Adipose tissue (tissue), 3 donors: ENCODE results near the gene CLOCK. TPM values are rescaled to one million over a fixed set of nuclear protein-coding genes. Genes with fewer than 3 reads are reported as not detected.

ENCODE experiments used
- H3K27ac ChIP-seq: one replicate; pipeline ENCODE4 v1.5.1; 2013; ENCODE audit warnings: low read depth, low read length
- WGBS, 3 donors: extraction: QIAGEN DNeasy Blood & Tissue Kit; methylation state at CpG; one replicate each; pipeline ENCODE4 v1.1.7; 2013; 5-methylcytosine and 5-hydroxymethylcytosine counted together
- polyA plus RNA-seq, 3 donors: library from polyadenylated mRNA; stranded (reverse); fragments of 200-250 nt; gene quantifications; one replicate each; pipeline ENCODE4 v1.2.3, GENCODE V29; 2013
- donor health status: healthy with polysubstance abuse.
- donor health status: Bipolar disorder and iron deficiency.
- donor health status: healthy.

Gene CLOCK
- polyA plus RNA-seq, 3 donors, result 2.9 to 10.1 (median 8.2) TPM

DNA sequence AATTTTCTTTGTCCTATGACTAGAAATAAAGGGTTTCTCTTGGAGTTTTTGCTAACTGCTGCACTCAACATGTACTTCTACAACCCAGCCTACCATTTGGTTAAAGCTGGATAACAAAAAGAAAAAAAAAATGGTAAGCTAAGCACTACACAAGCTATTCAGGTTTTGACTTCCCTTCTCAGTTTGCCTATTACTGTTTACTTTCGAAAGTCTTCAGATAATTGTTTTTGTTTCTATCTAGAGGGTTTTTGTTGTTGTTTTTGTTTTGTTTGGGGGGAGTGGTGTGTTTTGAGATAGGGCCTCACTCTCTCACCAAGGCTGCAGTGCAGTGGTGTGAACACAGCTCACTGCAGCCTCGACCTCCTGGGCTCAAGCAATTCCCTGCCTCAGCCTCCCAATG, 46.6 kb downstream of the CLOCK start:
- no peak overlapping the region for H3K27ac ChIP-seq
- 95 to 96% (median 96%) methylated on average over 2 of the region's 2 CpGs for WGBS, 3 donors

DNA sequence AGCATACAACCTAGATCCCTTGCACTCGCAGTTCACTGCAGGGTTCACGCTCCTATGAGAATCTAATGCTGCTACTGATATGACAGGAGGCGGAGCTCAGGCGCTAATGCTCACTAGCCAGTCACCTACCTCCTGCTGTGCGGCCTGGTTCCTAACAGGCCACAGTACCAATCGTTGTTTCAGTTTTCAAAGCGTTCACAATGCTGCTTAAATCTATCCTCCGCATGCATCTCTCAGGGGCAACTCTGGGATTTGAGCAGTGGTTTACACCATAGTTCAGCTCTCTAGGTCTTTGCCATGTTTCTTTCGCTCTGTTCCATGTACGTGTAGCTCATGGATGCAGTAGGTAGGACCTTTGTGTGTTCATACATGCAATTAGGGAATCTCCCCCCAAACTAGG, 47.2 kb downstream of the CLOCK start:
- no peak overlapping the region for H3K27ac ChIP-seq
- WGBS, 3 donors, result 93 to 99% (median 96%) methylated on average over 10 of the region's 10 CpGs

DNA sequence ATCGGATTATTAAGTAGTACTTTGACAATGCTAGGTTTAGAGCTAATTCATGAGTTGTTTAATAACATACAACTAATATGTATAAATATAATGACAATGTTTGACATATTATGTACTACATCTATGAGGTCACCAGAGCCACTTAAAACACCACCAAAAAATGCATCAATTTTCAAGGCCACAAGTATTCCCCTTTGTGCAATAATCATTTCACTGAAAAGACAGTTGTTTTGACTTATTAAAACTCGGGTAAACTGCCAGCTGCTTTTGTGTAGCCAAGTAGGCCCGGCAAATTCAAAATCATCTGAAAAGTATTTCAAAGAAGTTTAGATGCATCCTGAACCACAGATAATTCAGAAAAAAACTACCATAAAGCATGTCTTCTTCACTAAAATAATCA, 48.7 kb downstream of the CLOCK start:
- H3K27ac ChIP-seq, result no peak overlapping the region
- WGBS, 3 donors, result 63 to 79% (median 72%) methylated on average over 3 of the region's 3 CpGs

DNA sequence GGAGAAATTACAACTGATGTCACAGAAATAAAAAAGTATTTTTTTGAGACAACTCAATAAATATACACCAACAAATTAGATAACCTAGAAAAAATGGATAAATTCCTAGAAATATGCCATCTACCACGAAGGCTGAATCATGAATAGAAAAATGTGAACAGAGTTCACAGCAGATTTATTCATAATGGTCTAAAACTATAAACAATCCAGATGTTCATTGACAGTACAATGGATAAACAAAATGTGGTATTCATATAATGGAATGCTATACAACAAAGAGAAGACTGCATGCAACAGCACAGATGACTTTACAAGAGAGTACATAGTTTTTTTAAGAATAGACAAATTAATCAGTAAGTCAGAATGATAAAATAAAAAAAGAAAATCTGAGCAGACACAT, 55.2 kb downstream of the CLOCK start:
- no peak overlapping the region for H3K27ac ChIP-seq
- 47 to 87% (median 69%) methylated on average over 1 of the region's 1 CpG for WGBS, 3 donors

DNA sequence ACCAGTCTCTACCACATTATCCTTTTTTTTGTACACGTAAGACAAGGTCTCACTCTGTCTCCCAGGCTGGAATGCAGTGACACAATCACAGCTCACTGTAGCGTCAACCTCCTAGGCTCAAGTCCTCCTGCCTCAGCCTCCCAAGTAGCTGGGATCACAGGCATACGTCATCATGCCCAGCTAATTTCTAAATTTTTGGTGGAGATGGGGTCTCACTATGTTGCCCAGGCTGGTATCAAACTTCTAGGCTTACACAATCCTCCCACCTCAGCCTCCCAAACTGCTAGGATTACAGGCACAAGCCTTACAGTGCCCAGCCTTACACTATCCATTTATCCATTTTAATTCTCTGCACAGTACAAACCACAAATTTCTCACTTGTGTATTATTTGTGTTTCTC, 58.0 kb downstream of the CLOCK start:
- 95 to 100% (median 99%) methylated on average over 3 of the region's 3 CpGs for WGBS, 3 donors
- H3K27ac ChIP-seq, result no peak overlapping the region

DNA sequence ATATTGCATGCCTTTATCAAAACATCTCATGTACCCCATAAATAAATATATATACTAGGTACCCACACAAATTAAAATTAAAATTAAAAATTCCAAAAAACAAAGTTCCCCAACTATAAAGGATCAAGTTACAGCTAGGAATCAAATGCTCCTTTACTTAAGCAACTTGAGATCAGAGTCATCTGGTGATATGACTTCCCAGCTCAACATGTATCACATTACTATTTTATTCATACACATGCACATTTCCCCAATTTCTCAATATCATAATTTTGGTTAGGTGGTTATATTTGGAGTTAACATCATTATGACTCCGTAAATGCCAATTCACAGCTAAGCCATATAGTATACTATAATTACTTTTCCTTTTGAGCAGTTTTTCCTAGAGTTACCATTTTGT, 60.9 kb downstream of the CLOCK start:
- WGBS, 3 donors, result 97 to 100% (median 100%) methylated on average over 1 of the region's 1 CpG

DNA sequence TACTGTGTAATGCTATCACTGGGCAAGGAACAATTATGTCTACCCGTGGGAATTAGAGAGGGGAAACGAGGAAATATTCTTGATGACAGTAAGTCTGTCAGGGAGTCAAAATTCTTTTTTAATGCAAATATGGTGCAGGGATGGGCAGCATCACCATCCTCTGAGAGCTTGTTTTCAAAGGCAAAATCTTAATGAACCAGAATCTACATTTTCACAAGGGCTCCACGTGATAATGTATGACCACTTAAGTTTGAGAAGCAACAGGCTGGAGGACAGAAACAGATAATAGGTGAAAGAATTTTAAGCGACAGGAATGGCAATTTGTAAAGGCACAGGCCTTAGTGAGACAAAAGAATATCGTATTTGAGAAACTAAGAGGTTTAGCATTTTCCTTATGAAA, 63.4 kb downstream of the CLOCK start:
- H3K27ac ChIP-seq, result no peak overlapping the region
- WGBS, 3 donors, result 82 to 85% (median 84%) methylated on average over 5 of the region's 5 CpGs

More for the DNA sequence above, 60.9 kb downstream of the CLOCK start:
- no peak overlapping the region for H3K27ac ChIP-seq

DNA sequence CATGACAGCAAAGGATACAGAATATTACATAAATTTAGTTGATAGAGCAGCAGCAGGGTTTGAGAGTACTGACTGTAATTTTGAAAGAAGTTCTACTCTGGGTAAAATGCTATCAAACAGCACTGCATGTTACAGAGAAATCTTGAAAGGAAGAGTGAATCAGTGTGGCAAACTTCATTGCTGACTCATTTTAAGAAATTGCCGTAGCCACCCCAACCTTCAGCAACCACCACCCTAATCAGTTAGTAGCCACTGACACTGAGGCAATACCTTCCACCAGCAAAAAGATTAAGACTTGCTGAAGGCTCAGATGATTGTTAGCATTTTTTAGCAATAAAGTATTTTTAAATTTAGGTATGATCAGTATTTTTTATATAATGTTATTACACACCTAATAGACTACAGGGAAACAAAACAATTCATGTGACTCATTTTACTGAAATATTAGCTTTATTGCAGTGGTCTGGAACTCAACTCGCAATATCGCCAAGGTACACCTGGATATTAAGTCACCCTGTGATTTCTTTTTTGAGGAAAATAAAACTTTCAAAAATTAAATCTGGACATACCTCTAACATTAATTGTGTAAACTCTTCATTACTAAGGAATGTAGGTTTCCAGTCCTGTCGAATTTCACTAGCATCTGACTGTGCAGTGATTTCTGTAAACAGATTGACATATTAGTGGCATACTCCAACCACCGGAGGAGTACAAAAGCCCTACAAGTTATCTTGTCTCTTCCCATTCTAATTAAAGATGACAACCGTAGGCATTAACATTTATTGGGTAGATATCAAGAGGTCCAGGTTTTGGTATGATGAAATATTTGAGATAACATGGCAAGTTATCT, 71.1 kb downstream of the CLOCK start:
- H3K27ac ChIP-seq, result no peak overlapping the region
- WGBS, 3 donors, result 88 to 96% (median 95%) methylated on average over 6 of the region's 6 CpGs

DNA sequence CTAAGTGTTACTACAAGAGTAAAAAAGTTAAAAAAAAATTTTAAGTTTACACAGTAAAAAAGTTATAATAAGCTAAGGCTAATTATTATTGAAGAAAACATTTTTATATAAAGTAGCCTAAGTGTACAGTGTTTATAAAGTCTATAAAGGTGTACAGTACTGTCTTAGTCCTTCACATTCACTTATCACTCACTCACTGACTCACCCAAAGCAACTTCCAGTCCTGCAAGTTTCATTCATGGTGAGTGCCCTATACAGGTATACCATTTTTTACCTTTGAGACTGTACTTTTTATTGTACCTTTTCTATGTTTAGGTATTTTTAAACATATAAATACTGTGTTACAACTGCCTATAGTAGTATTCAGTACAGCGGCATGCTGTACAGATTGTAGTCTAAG, 76.7 kb downstream of the CLOCK start:
- WGBS, 3 donors, result 96 to 100% (median 99%) methylated on average over 1 of the region's 1 CpG
- no peak overlapping the region for H3K27ac ChIP-seq

DNA sequence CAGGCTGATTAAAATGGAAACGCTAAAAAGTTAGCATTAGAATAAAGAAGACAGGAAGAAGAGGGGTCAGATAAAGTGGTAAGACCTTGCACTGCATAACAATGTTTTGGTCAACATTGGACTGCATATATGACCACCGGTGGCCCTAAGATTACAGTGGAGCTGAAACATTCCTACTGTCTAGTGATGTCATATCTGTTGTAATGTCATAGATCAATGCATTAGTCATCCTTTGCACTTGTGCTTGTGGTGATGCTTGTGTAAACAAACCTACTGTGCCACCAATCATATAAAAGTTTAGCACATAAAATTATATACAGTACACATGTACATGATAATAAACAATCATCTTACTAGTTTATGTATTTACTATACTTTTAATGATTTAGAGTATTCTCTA, 78.0 kb downstream of the CLOCK start:
- H3K27ac ChIP-seq, result no peak overlapping the region
- WGBS, 3 donors, result 87 to 93% (median 90%) methylated on average over 2 of the region's 2 CpGs

DNA sequence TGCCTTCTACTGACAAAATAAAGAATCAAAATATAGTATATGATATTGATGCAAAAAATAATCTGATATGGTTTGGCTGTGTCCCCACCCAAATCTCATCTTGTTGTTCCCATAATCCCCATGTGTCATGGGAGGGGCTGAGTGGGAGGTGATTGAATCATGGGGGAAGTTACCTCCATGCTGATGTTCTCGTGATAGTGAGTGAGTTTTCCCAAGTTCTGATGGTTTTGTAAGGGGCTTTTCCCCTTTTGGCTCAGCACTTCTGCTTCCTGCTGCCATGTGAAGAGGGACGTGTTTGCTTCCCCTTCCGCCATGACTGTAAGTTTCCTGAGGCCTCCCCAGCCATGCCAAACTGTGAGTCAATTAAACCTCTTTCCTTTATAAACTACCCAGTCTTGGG, 80.7 kb downstream of the CLOCK start:
- 72 to 96% (median 73%) methylated on average over 3 of the region's 3 CpGs for WGBS, 3 donors
- H3K27ac ChIP-seq, result no peak overlapping the region

DNA sequence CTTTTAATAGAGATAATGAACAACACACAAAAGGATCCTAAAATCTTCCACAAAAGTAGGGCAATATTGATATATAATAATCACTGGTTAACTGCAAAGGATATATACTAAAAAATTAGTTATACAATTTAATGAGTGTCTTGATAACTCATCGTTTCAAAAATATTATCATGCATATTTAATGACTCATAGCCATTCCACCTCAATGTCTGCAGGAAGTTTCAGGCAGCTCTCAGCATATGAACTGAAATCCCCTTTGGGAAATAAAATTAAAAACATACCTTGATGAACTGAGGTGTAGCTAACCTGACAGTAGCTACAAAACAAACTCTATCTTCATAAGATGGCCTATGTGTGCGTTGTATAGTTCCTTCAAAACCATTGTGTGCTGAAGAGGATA, 88.1 kb downstream of the CLOCK start:
- 84 to 93% (median 86%) methylated on average over 2 of the region's 2 CpGs for WGBS, 3 donors
- H3K27ac ChIP-seq, result no peak overlapping the region

DNA sequence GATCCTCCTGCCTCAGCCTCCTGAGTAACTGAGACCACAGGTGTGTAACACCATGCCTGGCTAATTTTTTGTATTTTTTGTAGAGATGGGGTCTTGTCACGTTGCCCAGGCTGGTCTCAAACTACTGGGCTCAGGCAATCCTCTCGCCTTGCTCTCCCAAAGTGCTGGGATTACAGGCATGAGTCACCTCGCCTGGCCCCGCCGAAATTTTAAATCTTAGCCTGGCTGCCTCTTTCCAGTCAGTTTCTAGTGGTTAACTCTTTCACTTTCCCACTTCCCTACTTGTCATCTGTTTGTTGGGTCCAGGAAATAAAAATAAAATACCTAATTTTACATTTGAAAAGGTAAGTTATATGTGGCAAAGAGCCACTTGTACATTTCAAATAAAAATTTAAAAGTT, 88.5 kb downstream of the CLOCK start:
- H3K27ac ChIP-seq, result no peak overlapping the region
- 80 to 92% (median 81%) methylated on average over 5 of the region's 5 CpGs for WGBS, 3 donors

DNA sequence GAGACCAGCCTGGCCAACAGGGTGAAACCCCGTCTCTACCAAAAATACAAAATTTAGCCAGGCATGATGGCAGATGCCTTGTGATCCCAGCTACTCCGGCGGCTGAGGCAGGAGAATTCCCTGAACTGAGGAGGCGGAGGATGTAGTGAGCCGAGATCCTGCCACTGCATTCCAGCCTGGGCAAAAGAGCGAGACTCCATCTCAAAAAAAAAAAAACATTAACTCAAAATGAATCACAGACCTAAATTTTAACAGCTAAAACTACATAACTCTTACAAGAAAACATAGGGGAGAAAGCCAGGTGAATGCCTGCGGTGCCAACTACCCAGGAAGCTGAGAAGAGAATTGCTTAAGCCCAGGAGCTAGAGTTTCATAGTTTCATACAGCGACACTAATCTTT, 96.1 kb downstream of the CLOCK start:
- 88 to 99% (median 88%) methylated on average over 8 of the region's 8 CpGs for WGBS, 3 donors
- no peak overlapping the region for H3K27ac ChIP-seq

DNA sequence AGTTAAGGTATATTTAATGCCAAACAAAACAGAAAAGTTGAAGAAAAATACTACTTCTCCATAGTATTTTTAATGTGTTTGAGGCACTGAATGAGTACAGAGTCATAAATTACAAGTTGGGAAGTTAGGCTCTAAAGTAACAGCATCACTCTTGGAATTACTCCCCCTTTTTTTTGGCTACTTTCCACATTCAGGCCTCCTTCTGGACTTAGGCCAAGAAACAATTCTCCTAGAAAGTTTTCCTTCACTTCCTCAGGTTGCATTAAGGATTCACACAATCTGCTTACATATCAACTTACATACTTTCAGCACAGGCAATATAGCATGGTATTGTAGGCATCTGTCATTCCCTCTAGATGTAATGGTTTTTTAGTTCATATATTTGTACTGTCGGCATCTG, 98.9 kb downstream of the CLOCK start:
- no peak overlapping the region for H3K27ac ChIP-seq
- 72 to 84% (median 74%) methylated on average over 1 of the region's 1 CpG for WGBS, 3 donors

DNA sequence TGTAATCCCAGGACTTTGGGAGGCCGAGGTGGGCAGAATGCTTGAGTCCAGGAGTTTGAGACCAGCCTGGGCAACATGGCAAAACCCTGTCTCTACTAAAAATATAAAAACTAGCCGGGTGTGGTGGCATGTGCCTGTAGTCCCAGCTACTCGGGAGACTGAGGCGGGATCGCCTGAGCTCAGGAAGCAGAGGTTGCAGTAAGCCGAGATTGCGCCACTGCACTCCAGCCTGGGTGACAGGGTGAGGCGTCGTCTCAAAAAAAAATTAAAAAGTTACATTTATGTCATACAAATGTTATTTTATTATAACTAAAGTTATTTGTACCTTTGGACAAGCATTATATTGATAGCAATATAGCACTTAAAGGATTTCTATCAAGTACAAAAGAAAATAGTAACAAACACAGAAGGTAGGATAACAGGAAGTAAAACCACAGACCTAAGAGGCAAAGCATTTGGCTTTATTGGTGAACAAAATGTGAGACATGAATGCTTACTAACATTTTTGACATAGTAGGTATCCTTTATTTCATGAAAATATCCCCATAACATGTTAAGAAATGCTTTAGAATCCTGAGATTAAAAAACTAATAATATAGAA, 99.5 kb downstream of the CLOCK start:
- no peak overlapping the region for H3K27ac ChIP-seq
- 72 to 92% (median 74%) methylated on average over 9 of the region's 9 CpGs for WGBS, 3 donors

DNA sequence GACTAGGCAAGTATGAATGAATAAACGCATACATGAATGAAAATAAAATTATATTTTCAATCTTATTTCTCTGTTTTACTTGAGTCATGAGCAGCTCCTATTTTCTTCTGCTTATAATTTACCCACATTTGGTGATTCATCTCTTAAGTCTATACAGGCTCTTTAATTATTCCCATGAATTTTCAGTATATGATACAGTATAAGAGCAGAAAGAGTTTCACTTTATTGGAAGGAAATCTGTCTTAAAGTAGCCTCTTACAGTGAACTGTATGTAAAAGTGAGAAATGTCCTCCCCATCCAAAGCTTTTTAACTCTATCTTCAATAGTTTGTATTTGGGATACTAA, 100.2 kb downstream of the CLOCK start:
- 89 to 95% (median 94%) methylated on average over 1 of the region's 1 CpG for WGBS, 3 donors
- no peak overlapping the region for H3K27ac ChIP-seq

DNA sequence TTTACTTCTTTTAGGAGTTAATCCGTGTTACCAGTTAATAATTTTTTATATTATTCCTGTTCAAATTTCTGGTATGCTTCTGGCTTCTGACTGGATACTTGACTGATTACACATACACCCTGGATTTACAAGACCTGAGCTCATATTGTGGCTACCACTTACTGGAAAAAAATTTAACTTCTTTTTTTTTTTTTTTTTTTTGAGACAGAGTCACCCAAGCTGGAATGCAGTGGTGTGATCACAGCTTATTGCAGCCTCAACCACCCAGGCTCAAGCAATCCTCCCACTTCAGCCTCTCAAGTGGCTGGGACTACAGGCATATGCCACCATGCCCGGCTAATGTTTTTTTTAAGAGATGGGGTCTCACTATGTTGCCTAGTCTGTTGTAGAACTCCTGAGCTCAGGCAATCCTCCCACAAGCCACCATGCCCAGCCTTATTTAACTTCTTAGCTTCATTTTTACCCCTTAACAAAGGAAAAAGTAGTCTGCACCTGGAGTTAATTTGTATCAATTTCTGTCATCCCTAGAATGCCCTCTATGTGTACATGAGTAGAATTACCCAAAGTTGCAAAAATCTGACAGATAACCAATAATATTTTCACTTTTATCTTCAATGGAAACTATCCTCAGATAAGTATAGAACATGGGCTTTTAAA, 100.7 kb downstream of the CLOCK start:
- WGBS, 3 donors, result 88 to 99% (median 98%) methylated on average over 2 of the region's 2 CpGs
- H3K27ac ChIP-seq, result no peak overlapping the region

DNA sequence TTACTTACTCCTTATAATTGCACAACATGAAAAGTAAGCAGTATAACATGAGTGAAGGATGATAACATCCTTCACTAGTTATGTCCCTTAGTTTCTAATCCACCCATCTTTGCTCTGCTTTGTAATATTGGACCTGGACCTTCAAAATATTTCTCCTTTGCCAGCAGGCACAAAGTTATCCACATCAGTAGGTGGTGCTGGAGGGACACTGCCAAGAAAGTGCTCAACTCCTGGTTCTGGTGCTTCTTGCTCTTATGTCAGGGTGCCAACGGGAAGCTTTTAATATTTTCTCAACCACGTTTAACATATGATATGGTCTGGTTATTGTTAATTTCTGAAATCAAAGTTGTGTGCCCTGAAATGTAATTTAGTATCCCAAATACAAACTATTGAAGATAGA, 101.9 kb downstream of the CLOCK start:
- 19 to 47% (median 46%) methylated on average over 2 of the region's 2 CpGs for WGBS, 3 donors
- no peak overlapping the region for H3K27ac ChIP-seq

DNA sequence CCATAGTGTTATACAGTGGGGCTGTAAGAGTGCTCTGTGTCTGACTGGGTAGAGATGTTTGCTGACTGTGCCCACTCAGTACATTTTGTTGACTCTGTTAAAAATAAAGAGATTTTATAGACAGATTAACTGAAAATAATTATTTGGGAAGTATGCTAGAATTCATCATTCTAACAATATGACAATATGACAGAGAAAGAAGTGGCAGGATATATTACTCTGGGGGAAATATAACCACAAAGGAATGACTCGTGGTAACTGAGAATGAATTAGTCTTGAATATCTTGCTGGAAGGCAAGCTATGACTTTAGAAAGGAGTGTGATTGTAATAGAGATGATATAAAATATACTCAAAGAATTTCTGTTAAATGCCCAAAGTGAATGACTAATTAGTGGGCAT, 104.2 kb downstream of the CLOCK start:
- 64 to 97% (median 76%) methylated on average over 1 of the region's 1 CpG for WGBS, 3 donors
- H3K27ac ChIP-seq, result no peak overlapping the region
